ENCODE measurements around the gene C6orf89. TPM values are rescaled to one million over a fixed set of nuclear protein-coding genes. Genes with fewer than 3 reads are reported as not detected.

Gene C6orf89
- total and polyA plus RNA-seq, 2 experiments from 2014 or later, result 73.8 to 84.0 TPM

- 67 to 68% methylated on average over 4 of the region's 4 CpGs for WGBS, 2 experiments (ENCODE audit: low coverage in 1 of 2, low lambda C conversion rate in 2 of 2, missing lambda C conversion rate in 2 of 2)
- Histone ChIP-seq H2AFZ (no peak overlapping the region), H4K20me1 (ENCODE audit: insufficient read depth) (no peaks in the 10 kb centered on the region), H3K27me3 (replicated peaks; ENCODE audit: insufficient read depth) (no peaks in the 10 kb centered on the region), H3K9ac (no peak overlapping the region), H3F3A (ENCODE audit: insufficient read depth) (peaks cover 57% of the 10 kb centered on the region), H3K9me2 (ENCODE audit: insufficient read depth) (no peaks in the 10 kb centered on the region), H3K4me1 (ENCODE audit: insufficient read depth) (peaks cover 70% of the 10 kb centered on the region), H3K4me3 (no peak overlapping the region), H3K4me2 (ENCODE audit: unreplicated experiment) (peak overlapping the region; percentile 57), H3K79me2 (ENCODE audit: insufficient read depth) (no peaks in the 10 kb centered on the region), H3K36me3 (ENCODE audit: low read depth) (peaks cover 16% of the 10 kb centered on the region; the same call in 1 of the 2 replicates), H3K9me3 (ENCODE audit: low read depth) (no peaks in the 10 kb centered on the region), H3K27ac (peak overlapping the region; percentile 54)
- no peak for DNase-seq
- no peak for TF ChIP-seq EZH2phosphoT487 (IDR thresholded peaks at IDR 0.05; ENCODE audit: insufficient read depth, low read depth)
- TF ChIP-seq EZH2 (IDR thresholded peaks at IDR 0.05; ENCODE audit: insufficient read depth, poor library complexity, severe bottlenecking), result no peak
- in situ Hi-C loops (cut with MboI), result no loop called here
Measured at GRCh38 chr6:36920049-36920448, 34.3 kb downstream of the C6orf89 start.

GRCh38 chr6:36920546-36920945, 34.8 kb downstream of the C6orf89 start:
- Histone ChIP-seq H2AFZ (no peak overlapping the region), H3K27ac (peak overlapping the region; percentile 54)
- DNase-seq, result peak; percentile 75

GRCh38 chr6:36924131-36924530, 38.4 kb downstream of the C6orf89 start:
- Histone ChIP-seq H3K4me3 (no peak overlapping the region), H3K9me2 (ENCODE audit: insufficient read depth) (no peaks in the 10 kb centered on the region), H3K4me2 (ENCODE audit: unreplicated experiment) (peak overlapping the region; percentile 66), H3K27ac (peak overlapping the region; percentile 39), H2AFZ (no peak overlapping the region), H3F3A (ENCODE audit: insufficient read depth) (peaks cover 59% of the 10 kb centered on the region), H3K27me3 (replicated peaks; ENCODE audit: insufficient read depth) (no peaks in the 10 kb centered on the region), H3K9me3 (ENCODE audit: low read depth) (no peaks in the 10 kb centered on the region), H3K9ac (peak overlapping the region; percentile 9; the same call in 1 of the 2 replicates), H4K20me1 (ENCODE audit: insufficient read depth) (no peaks in the 10 kb centered on the region), H3K79me2 (ENCODE audit: insufficient read depth) (no peaks in the 10 kb centered on the region), H3K4me1 (ENCODE audit: insufficient read depth) (peaks cover 64% of the 10 kb centered on the region), H3K36me3 (ENCODE audit: low read depth) (peaks cover 11% of the 10 kb centered on the region; the same call in 1 of the 2 replicates)
- in situ Hi-C loops (cut with MboI), result no loop called here
- peak; percentile 56 for DNase-seq
- TF ChIP-seq EZH2phosphoT487 (IDR thresholded peaks at IDR 0.05; ENCODE audit: insufficient read depth, low read depth) (no peak), EZH2 (IDR thresholded peaks at IDR 0.05; ENCODE audit: insufficient read depth, poor library complexity, severe bottlenecking) (no peak)
- WGBS, 2 experiments (ENCODE audit: low coverage in 1 of 2, low lambda C conversion rate in 2 of 2, missing lambda C conversion rate in 2 of 2), result 21 to 23% methylated on average over 4 of the region's 4 CpGs

More at GRCh38 chr6:36920546-36920945, 34.8 kb downstream of the C6orf89 start:
- Histone ChIP-seq H3K36me3 (ENCODE audit: low read depth) (peaks cover 13% of the 10 kb centered on the region; the same call in 1 of the 2 replicates), H3K79me2 (ENCODE audit: insufficient read depth) (no peaks in the 10 kb centered on the region), H4K20me1 (ENCODE audit: insufficient read depth) (no peaks in the 10 kb centered on the region), H3K27me3 (replicated peaks; ENCODE audit: insufficient read depth) (no peaks in the 10 kb centered on the region), H3K9ac (no peak overlapping the region), H3K4me2 (ENCODE audit: unreplicated experiment) (peak overlapping the region; percentile 57), H3K9me3 (ENCODE audit: low read depth) (no peaks in the 10 kb centered on the region), H3K4me3 (no peak overlapping the region), H3K4me1 (ENCODE audit: insufficient read depth) (peaks cover 70% of the 10 kb centered on the region), H3F3A (ENCODE audit: insufficient read depth) (peaks cover 57% of the 10 kb centered on the region), H3K9me2 (ENCODE audit: insufficient read depth) (no peaks in the 10 kb centered on the region)
- no peak for TF ChIP-seq EZH2 (IDR thresholded peaks at IDR 0.05; ENCODE audit: insufficient read depth, poor library complexity, severe bottlenecking)
- TF ChIP-seq EZH2phosphoT487 (IDR thresholded peaks at IDR 0.05; ENCODE audit: insufficient read depth, low read depth), result no peak
- WGBS, 2 experiments (ENCODE audit: low coverage in 1 of 2, low lambda C conversion rate in 2 of 2, missing lambda C conversion rate in 2 of 2), result 36 to 39% methylated on average over 5 of the region's 5 CpGs
- in situ Hi-C loops (cut with MboI), result no loop called here

GRCh38 chr6:36924778-36925374, 39.1 kb downstream of the C6orf89 start:
- Histone ChIP-seq H4K20me1 (ENCODE audit: insufficient read depth) (no peaks in the 10 kb centered on the region), H3K4me2 (ENCODE audit: unreplicated experiment) (peak overlapping the region; percentile 66), H3K79me2 (ENCODE audit: insufficient read depth) (no peaks in the 10 kb centered on the region), H3K27me3 (replicated peaks; ENCODE audit: insufficient read depth) (no peaks in the 10 kb centered on the region), H3K36me3 (ENCODE audit: low read depth) (peaks cover 5% of the 10 kb centered on the region; the same call in 1 of the 2 replicates), H3K4me3 (no peak overlapping the region), H3K9me2 (ENCODE audit: insufficient read depth) (no peaks in the 10 kb centered on the region), H3F3A (ENCODE audit: insufficient read depth) (peaks cover 59% of the 10 kb centered on the region), H3K27ac (no peak overlapping the region), H3K4me1 (ENCODE audit: insufficient read depth) (peaks cover 64% of the 10 kb centered on the region), H3K9me3 (ENCODE audit: low read depth) (no peaks in the 10 kb centered on the region), H2AFZ (no peak overlapping the region), H3K9ac (0 out of 2 replicates have a peak overlapping the region, but pooled peaks have one; percentile 4)
- no peak for TF ChIP-seq EZH2phosphoT487 (IDR thresholded peaks at IDR 0.05; ENCODE audit: insufficient read depth, low read depth)
- TF ChIP-seq EZH2 (IDR thresholded peaks at IDR 0.05; ENCODE audit: insufficient read depth, poor library complexity, severe bottlenecking), result no peak
- in situ Hi-C loops (cut with MboI), result no loop called here
- WGBS, 2 experiments (ENCODE audit: low coverage in 1 of 2, low lambda C conversion rate in 2 of 2, missing lambda C conversion rate in 2 of 2), result 61 to 64% methylated on average over 5 of the region's 5 CpGs
- DNase-seq, result no peak
